Measurements from ENCODE around the gene LGALS12.

The LGALS12 gene

GRCh38 chr11:63470311-63470710, 35.6 kb upstream of the LGALS12 start:
- Histone ChIP-seq H3K9me3 (ENCODE audit: insufficient read depth, low read length) (no peaks in the 10 kb centered on the region), H3K27ac (ENCODE audit: low read depth, low read length) (no peak overlapping the region), H3K4me3 (ENCODE audit: insufficient read depth, low read length, poor library complexity, severe bottlenecking) (no peak overlapping the region), H3K4me2 (ENCODE audit: low read depth, low read length, poor library complexity, severe bottlenecking) (no peak overlapping the region), H3K79me2 (ENCODE audit: insufficient read depth, low read length) (no peaks in the 10 kb centered on the region), H4K20me1 (ENCODE audit: low read depth, low read length) (no peaks in the 10 kb centered on the region), H3K9me2 (replicated peaks; ENCODE audit: insufficient read depth, low read length) (no peaks in the 10 kb centered on the region), H3K9ac (ENCODE audit: low read length) (no peak overlapping the region), H2AFZ (ENCODE audit: low read depth, low read length, severe bottlenecking) (no peak overlapping the region), H3K36me3 (ENCODE audit: low read length) (no peaks in the 10 kb centered on the region), H3K27me3 (ENCODE audit: low read length) (no peaks in the 10 kb centered on the region), H3F3A (ENCODE audit: insufficient read depth) (no peaks in the 10 kb centered on the region)
- TF ChIP-seq EZH2phosphoT487 (conservative IDR thresholded peaks at IDR 0.05; ENCODE audit: low read length) (no peak), CTCF (IDR thresholded peaks at IDR 0.05; ENCODE audit: insufficient read depth, low read length, poor library complexity, severe bottlenecking) (no peak)

- Histone ChIP-seq H4K20me1 (ENCODE audit: low read depth, low read length) (no peaks in the 10 kb centered on the region), H3K27ac (ENCODE audit: low read depth, low read length) (no peak overlapping the region), H3K36me3 (ENCODE audit: low read length) (no peaks in the 10 kb centered on the region), H3K4me2 (ENCODE audit: low read depth, low read length, poor library complexity, severe bottlenecking) (no peak overlapping the region), H3K27me3 (ENCODE audit: low read length) (no peaks in the 10 kb centered on the region), H3F3A (ENCODE audit: insufficient read depth) (no peaks in the 10 kb centered on the region), H2AFZ (ENCODE audit: low read depth, low read length, severe bottlenecking) (no peak overlapping the region), H3K9ac (ENCODE audit: low read length) (no peak overlapping the region), H3K79me2 (ENCODE audit: insufficient read depth, low read length) (no peaks in the 10 kb centered on the region), H3K9me3 (ENCODE audit: insufficient read depth, low read length) (no peaks in the 10 kb centered on the region), H3K9me2 (replicated peaks; ENCODE audit: insufficient read depth, low read length) (no peaks in the 10 kb centered on the region), H3K4me3 (ENCODE audit: insufficient read depth, low read length, poor library complexity, severe bottlenecking) (no peak overlapping the region)
- TF ChIP-seq CTCF (IDR thresholded peaks at IDR 0.05; ENCODE audit: insufficient read depth, low read length, poor library complexity, severe bottlenecking) (no peak), EZH2phosphoT487 (conservative IDR thresholded peaks at IDR 0.05; ENCODE audit: low read length) (no peak)
Observed at GRCh38 chr11:63472372-63472771, 33.5 kb upstream of the LGALS12 start.

GRCh38 chr11:63476618-63477017, 29.3 kb upstream of the LGALS12 start:
- H3K9me2 ChIP-seq (replicated peaks; ENCODE audit: insufficient read depth, low read length): no peaks in the 10 kb centered on the region
- H3F3A ChIP-seq (ENCODE audit: insufficient read depth): no peaks in the 10 kb centered on the region
- H3K79me2 ChIP-seq (ENCODE audit: insufficient read depth, low read length): no peaks in the 10 kb centered on the region
- no peak overlapping the region for H2AFZ ChIP-seq (ENCODE audit: low read depth, low read length, severe bottlenecking)
- no peaks in the 10 kb centered on the region for H3K9me3 ChIP-seq (ENCODE audit: insufficient read depth, low read length)
- no peaks in the 10 kb centered on the region for H3K36me3 ChIP-seq (ENCODE audit: low read length)
- H3K4me2 ChIP-seq (ENCODE audit: low read depth, low read length, poor library complexity, severe bottlenecking): no peak overlapping the region
- no peaks in the 10 kb centered on the region for H4K20me1 ChIP-seq (ENCODE audit: low read depth, low read length)
- no peak overlapping the region for H3K27ac ChIP-seq (ENCODE audit: low read depth, low read length)
- H3K9ac ChIP-seq (ENCODE audit: low read length): no peak overlapping the region
- H3K4me3 ChIP-seq (ENCODE audit: insufficient read depth, low read length, poor library complexity, severe bottlenecking): no peak overlapping the region
- TF ChIP-seq CTCF (IDR thresholded peaks at IDR 0.05; ENCODE audit: insufficient read depth, low read length, poor library complexity, severe bottlenecking): no peak
- TF ChIP-seq EZH2phosphoT487 (conservative IDR thresholded peaks at IDR 0.05; ENCODE audit: low read length): no peak
- H3K27me3 ChIP-seq (ENCODE audit: low read length): no peaks in the 10 kb centered on the region

Data from SU-DHL-6 (cell line).